HG02798 (cell line): ENCODE data around the gene DLL3.

ENCODE experiments used
- ATAC-seq: cut with Tn5 transposase; IDR thresholded peaks from one replicate; pipeline ENCODE4 v1.9.1; 2021; ENCODE audit warnings: mild to moderate bottlenecking; ENCODE audit not compliant: unreplicated experiment, poor library complexity

The DLL3 gene

GRCh38 chr19:39544911-39545310 lies 46.2 kb downstream of the DLL3 start:
- ATAC-seq = no peak

GRCh38 chr19:39546599-39546998 lies 47.9 kb downstream of the DLL3 start:
- ATAC-seq = no peak

GRCh38 chr19:39550197-39550596 lies 51.5 kb downstream of the DLL3 start:
- no peak for ATAC-seq

- no peak for ATAC-seq
Observed at GRCh38 chr19:39553082-39553652, 54.4 kb downstream of the DLL3 start.

- ATAC-seq = no peak
Observed at GRCh38 chr19:39554701-39555311, 56.1 kb downstream of the DLL3 start.

GRCh38 chr19:39555883-39556282 lies 57.1 kb downstream of the DLL3 start:
- no peak for ATAC-seq
